CD4-positive, alpha-beta T cell (primary cell): Measurements from ENCODE around the gene RIPPLY2. TPM values are rescaled to one million over a fixed set of nuclear protein-coding genes. Genes with fewer than 3 reads are reported as not detected.

ENCODE experiments used
- ATAC-seq: fragments of 200-7000 bp; cut with Tn5 transposase; one replicate; pipeline ENCODE4 v1.10.0; 2022; ENCODE audit warnings: mild to moderate bottlenecking; ENCODE audit not compliant: poor library complexity
- CTCF ChIA-PET: fragments of 350-600 bp; sonication (Branson Sonifier 250); formaldehyde crosslinking; loops from one replicate; lab custom pipeline; 2021; ENCODE audit warnings: antibody characterized with exemption, inconsistent platforms; lab: Charles Lee
- POLR2A ChIA-PET: fragments of 350-600 bp; sonication (Branson Sonifier 250); formaldehyde crosslinking; loops from one replicate; lab custom pipeline; 2021; ENCODE audit warnings: antibody characterized with exemption, inconsistent platforms; lab: Charles Lee
- DNase-seq, 14 experiments: peaks; one replicate each; pipeline ENCODE4 v3.0.0-alpha.2; 2013 to 2020; ENCODE audit warnings: mixed read lengths in 2 of 14
- H3K27ac ChIP-seq, 2 donors: one replicate each; pipeline versions ENCODE4 v1.5.1 to v1.7.0; 2013; ENCODE audit warnings: low read length in 2 of 2, low read depth in 1 of 2, mild to moderate bottlenecking in 1 of 2
- H3K27me3 ChIP-seq, 2 experiments: 1 replicate in 1 of 2; 2 replicates in 1 of 2; pipeline versions ENCODE4 v1.6.1 to v1.7.0; 2013; ENCODE audit warnings: low read length in 2 of 2, control low read depth in 1 of 2, mild to moderate bottlenecking in 1 of 2, moderate library complexity in 1 of 2; ENCODE audit not compliant: insufficient read depth in 2 of 2, control insufficient read depth in 1 of 2
- H3K36me3 ChIP-seq: one replicate; pipeline ENCODE4 v1.6.1; 2013; ENCODE audit warnings: low read length, control low read depth; ENCODE audit not compliant: insufficient read depth
- H3K4me1 ChIP-seq: one replicate; pipeline ENCODE4 v1.6.1; 2013; ENCODE audit warnings: low read length, control low read depth; ENCODE audit not compliant: insufficient read depth
- H3K4me3 ChIP-seq: one replicate; pipeline ENCODE4 v1.5.1; 2013; ENCODE audit warnings: mild to moderate bottlenecking, low read length, moderate library complexity
- H3K9me3 ChIP-seq, 2 experiments: 1 replicate in 1 of 2; 2 replicates in 1 of 2; pipeline versions ENCODE4 v1.6.1 to v1.7.0; 2013; ENCODE audit warnings: low read length in 2 of 2, mild to moderate bottlenecking in 2 of 2, control low read depth in 1 of 2, moderate library complexity in 1 of 2; ENCODE audit not compliant: control insufficient read depth in 1 of 2, insufficient read depth in 1 of 2
- H3K27ac Mint-ChIP-seq: one replicate; pipeline ENCODE4 v1.8.0; 2020; ENCODE audit warnings: mixed read lengths
- H3K27me3 Mint-ChIP-seq: one replicate; pipeline ENCODE4 v1.8.0; 2021; ENCODE audit warnings: mixed read lengths
- H3K36me3 Mint-ChIP-seq: one replicate; pipeline ENCODE4 v1.8.0; 2021; ENCODE audit warnings: low read depth, mixed read lengths
- H3K4me1 Mint-ChIP-seq: one replicate; pipeline ENCODE4 v1.8.0; 2021; ENCODE audit warnings: low read depth, mixed read lengths
- H3K4me3 Mint-ChIP-seq: one replicate; pipeline ENCODE4 v1.8.0; 2020; ENCODE audit warnings: mild to moderate bottlenecking, mixed read lengths
- H3K9me3 Mint-ChIP-seq: one replicate; pipeline ENCODE4 v1.8.0; 2020; ENCODE audit warnings: mixed read lengths
- CTCF ChIP-seq: fragments of 200-600 bp; IDR thresholded peaks from one replicate; pipeline ENCODE4 v1.8.0; 2022; ENCODE audit warnings: antibody characterized with exemption, mild to moderate bottlenecking
- intact Hi-C, 2 experiments: fragments of 100-400 bp; cut with DNase I in 1 of 2; cut with micrococcal nuclease in 1 of 2; formaldehyde crosslinking; loops; one replicate each; pipeline versions ENCODE4 v1.15.1 to v1.9.0; 2023 to 2025; cut with DNase I, micrococcal nuclease
- total RNA-seq, 174 experiments: library from RNA in 2 of 174; stranded (reverse) in 2 of 174; gene quantifications; one replicate each; pipeline ENCODE4 v1.2.3 and lab custom pipeline; 2021 to 2026

The RIPPLY2 gene
- total RNA-seq, 2 experiments from 2014 or later: not detected

GRCh38 chr6:83824831-83825230, 28.3 kb upstream of the RIPPLY2 start:
- Mint-ChIP-seq H3K27me3 (peaks cover 13% of the 10 kb centered on the region), H3K27ac (no peak overlapping the region), H3K4me3 (no peak overlapping the region), H3K36me3 (no peaks in the 10 kb centered on the region), H3K9me3 (no peaks in the 10 kb centered on the region), H3K4me1 (no peaks in the 10 kb centered on the region)
- ChIA-PET POLR2A (no interaction called here), CTCF (no interaction called here)
- Histone ChIP-seq H3K27ac (no peak overlapping the region), H3K9me3 (no peaks in the 10 kb centered on the region), H3K4me1 (no peaks in the 10 kb centered on the region), H3K36me3 (no peaks in the 10 kb centered on the region), H3K27me3 (no peaks in the 10 kb centered on the region), H3K4me3 (no peak overlapping the region)
- no peak for DNase-seq
- ATAC-seq: no peak
- no peak for TF ChIP-seq CTCF
- intact Hi-C loops: loop anchor here in 1 of 2 experiments (10.0 kb wide), 1 partner anchor 280 kb away; no protein-coding TSS in a partner anchor

- Histone ChIP-seq H3K4me1 (no peaks in the 10 kb centered on the region), H3K27me3 (no peaks in the 10 kb centered on the region), H3K4me3 (no peak overlapping the region), H3K27ac (no peak overlapping the region), H3K36me3 (no peaks in the 10 kb centered on the region), H3K9me3 (no peaks in the 10 kb centered on the region)
- intact Hi-C loops: loop anchor here in 1 of 2 experiments (10.0 kb wide), 1 partner anchor 278 kb away; no protein-coding TSS in a partner anchor
- no peaks in the 10 kb centered on the region for H3K36me3 Mint-ChIP-seq
- H3K27me3 Mint-ChIP-seq: peaks cover 19% of the 10 kb centered on the region
- H3K9me3 Mint-ChIP-seq: no peaks in the 10 kb centered on the region
- H3K4me3 Mint-ChIP-seq: no peak overlapping the region
- H3K27ac Mint-ChIP-seq: no peak overlapping the region
- no peak for TF ChIP-seq CTCF
- H3K4me1 Mint-ChIP-seq: no peaks in the 10 kb centered on the region
- DNase-seq (no peak), ATAC-seq (no peak)
- ChIA-PET POLR2A (no interaction called here), CTCF (no interaction called here)
Observed at GRCh38 chr6:83827050-83827449, 26.1 kb upstream of the RIPPLY2 start.

GRCh38 chr6:83838727-83839126, 14.4 kb upstream of the RIPPLY2 start:
- TF ChIP-seq CTCF: no peak
- H3K4me3 ChIP-seq: no peak overlapping the region
- peaks cover 13% of the 10 kb centered on the region for H3K9me3 Mint-ChIP-seq
- ATAC-seq (no peak), DNase-seq (no peak)
- no peaks in the 10 kb centered on the region for H3K36me3 Mint-ChIP-seq
- no peak overlapping the region for H3K27ac ChIP-seq
- peaks cover 0 to 8% of the 10 kb centered on the region in 2 experiments for H3K9me3 ChIP-seq
- CTCF ChIA-PET: no interaction called here
- H3K27me3 ChIP-seq: no peaks in the 10 kb centered on the region
- intact Hi-C loops: no loop called here
- POLR2A ChIA-PET: no interaction called here
- H3K4me1 ChIP-seq: no peaks in the 10 kb centered on the region
- H3K36me3 ChIP-seq: no peaks in the 10 kb centered on the region
- no peak overlapping the region for H3K27ac Mint-ChIP-seq
- peaks cover 44% of the 10 kb centered on the region for H3K27me3 Mint-ChIP-seq
- no peaks in the 10 kb centered on the region for H3K4me1 Mint-ChIP-seq
- H3K4me3 Mint-ChIP-seq: no peak overlapping the region
